Femur (tissue), 1 donor: ENCODE results near the gene ENOX1.

Experiments used
- DNase-seq: peaks from one replicate; pipeline ENCODE4 v3.0.0-alpha.2; 2017

The ENOX1 gene

DNA sequence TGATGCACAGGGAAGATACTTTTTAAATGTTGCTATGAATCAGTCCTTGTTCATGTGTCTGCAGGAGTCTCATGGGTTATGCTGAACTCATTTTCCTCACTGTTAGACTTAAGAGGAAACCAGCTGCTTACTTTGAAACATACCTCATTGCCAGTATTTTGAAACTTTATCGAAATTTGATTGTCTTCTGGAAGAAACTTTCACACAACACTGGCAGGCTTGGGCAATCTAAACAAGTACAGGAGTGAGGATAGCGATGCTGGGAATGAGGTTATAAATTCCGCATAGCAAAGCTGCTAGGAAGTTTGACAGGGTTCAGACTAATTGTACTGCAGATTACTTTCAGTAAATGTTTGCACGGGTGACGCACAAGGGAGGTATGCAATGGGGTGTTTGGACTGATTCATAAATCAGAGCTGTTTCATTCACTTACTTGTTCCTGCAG lies 517.7 kb downstream of the ENOX1 start:
- peak; percentile 38 for DNase-seq

DNA sequence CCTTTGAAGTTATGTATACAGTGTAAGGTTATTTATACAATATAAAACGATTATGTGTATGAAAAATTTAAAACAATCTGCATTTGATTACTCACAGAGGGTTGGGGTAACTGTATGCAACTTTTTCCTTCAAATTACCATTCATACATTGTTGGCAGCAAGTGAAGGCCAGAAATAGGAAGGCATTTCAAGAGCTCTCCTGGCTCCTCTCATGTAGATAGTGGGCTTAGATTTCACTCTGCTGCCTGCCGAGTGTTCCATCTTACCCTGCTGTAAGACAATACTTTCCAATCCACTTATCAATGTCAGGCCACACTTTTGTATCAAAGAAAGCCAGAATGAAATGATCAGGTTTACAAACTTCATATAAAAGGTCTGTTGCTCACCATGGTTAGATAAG lies 518.1 kb downstream of the ENOX1 start:
- DNase-seq = no peak

DNA sequence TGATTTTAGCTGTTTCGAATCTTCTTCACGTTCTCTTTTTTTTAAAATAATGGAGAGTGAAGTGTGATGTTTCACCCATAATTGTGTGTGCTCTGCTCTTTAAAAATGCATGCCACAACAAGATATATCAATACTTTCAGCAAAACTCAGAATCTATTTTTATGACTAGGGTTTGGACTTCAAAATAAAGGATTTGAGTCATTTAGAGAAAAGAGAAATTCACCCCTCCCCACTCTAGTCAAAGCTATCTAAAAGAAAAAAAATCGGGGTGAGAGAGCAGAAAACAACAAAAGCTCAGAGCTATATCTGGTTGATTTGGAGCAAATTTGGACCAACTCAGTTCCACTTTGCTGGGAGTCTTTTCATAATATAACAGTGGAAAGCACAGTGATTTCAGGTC lies 518.9 kb downstream of the ENOX1 start:
- no peak for DNase-seq

DNA sequence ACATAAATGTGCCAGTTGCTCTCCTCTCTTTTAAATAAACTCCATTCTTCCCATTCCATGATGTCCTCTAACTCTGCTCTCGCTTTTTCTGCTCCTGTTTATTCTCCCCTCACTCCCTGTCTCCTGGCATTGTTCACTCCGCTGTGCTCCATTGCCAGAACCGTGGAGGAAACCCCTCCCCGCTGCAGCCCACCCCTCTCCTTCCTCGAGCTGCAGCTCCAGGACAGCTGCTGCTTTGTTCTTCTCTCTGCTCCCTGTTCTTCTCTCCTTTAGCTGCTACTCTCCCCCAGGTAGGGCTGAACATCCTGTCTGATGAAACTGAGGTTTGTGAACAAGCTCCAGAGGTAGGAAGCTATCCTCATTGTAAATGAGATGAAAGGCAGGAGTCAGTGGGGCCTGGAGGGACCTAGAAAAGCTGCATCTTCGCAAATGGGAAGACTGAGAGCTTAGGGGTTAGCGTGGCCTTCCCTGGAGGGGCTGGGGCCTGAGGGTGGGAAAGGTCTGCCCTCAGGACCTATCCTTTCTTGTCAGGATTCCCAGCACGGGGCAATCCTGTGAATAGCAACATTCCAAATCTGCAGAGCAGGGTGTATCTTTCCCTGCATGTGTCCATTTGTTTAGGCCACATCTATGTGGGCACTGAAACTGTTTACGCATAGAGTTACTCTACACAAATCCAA lies 519.7 kb downstream of the ENOX1 start:
- no peak for DNase-seq

DNA sequence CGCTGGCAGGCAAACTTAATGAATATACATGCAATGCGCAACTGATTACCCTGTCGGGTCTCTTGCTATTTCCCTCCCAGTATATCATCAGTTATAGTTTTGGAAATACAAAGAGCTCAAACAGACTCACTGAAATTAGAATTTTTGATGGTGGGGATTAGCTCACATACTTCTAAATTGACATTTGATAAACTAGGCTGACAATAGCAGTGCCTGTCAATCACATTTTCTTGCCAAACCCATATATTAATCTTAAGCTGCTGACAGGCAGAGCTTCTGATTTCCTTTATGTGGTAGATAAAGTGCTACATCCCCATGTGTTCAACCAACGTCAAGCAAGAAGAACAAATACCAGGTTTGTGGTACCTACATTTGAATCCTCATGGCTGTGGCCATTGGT lies 521.7 kb downstream of the ENOX1 start:
- no peak for DNase-seq

DNA sequence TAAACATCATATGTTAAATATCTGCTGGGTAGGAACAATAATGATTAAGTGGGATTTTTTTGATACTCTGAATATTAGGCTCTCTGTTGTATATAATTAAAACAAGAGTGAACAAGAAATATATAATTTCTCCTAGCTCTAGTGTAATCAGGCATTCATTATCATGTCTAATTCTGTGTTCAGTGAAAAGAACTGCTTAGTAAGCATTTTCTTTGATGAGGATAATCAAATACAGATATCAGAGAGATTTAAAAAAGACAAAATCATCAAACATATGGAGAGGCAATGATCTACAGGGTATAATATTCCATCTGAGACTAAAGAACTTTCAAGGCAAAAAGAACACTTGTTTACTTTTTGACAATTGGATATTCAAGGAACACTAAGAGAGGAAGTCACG lies 522.3 kb downstream of the ENOX1 start:
- DNase-seq = no peak

DNA sequence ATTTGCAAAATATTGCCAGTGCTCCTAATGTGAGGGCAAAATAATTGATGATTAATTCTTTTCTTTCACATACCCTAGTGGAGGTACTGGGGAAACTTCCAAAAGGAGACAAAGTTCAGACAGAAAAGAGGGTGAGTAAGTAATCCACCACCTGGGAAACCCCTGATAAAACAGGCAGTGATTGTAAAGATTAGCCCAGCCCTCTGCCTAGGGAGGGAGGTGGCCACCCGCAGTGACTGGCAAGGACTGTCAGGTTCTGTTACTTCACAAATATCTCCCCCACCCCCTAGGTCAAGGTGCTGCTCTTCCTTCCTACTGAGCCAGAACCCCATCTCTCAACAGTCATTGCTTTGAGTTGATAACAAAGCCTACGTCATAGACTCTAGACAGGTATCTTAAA lies 523.7 kb downstream of the ENOX1 start:
- DNase-seq = no peak

DNA sequence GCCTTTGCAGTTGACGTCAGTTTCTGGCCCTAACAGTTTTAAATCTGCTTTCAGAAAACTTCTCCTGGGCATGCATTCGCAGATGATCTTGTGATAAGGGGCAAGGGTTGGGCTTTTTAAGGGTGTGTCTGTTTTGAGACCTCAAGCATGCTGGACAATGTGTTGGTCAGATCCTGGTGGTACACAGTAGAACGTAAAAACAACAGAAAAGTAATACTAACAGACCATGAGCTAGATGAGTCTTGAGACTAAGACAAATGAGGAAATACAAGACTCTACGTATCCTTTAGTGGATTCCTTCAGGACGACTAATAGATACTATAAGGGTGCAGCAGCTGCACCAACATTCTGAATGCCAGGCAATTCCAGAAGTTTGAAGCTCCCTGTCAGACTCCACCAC lies 525.8 kb downstream of the ENOX1 start:
- DNase-seq = no peak

DNA sequence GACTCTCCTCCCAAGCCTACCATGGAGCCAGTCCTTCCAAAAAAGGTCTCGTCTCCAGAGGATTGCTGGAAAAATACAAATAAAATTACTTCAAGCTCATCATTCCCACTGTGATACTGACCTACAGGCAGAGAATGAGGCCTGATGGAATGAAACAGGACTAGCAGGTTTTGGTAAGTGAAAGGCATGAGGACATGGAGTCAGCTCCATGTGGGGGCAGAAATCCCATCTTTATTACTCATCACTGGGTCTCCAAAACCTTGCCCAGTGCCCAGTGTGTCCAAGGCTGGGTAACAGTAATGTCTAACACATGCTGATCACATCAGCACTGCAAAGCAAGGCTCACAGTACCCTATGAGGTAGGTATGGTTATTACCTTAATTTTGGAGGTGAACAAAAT lies 528.0 kb downstream of the ENOX1 start:
- no peak for DNase-seq

DNA sequence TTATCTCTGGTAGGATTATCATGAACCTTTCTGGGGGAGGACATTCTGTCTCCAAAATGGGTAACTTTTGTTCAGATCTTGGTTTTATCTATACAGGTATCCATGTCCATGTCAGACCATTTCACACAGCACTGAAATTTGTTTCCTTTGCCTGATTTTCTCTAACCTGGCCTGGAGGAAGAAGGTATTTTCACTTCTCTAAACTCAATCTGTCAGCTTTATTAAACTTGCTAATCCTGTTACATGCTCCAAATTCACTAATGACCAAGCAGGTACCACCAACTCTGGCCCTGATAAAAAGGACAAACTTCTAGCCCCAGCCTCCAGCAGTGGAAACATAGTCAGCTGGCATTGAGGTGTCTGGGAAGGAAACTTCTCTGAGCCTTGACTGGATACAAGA lies 529.0 kb downstream of the ENOX1 start:
- no peak for DNase-seq

DNA sequence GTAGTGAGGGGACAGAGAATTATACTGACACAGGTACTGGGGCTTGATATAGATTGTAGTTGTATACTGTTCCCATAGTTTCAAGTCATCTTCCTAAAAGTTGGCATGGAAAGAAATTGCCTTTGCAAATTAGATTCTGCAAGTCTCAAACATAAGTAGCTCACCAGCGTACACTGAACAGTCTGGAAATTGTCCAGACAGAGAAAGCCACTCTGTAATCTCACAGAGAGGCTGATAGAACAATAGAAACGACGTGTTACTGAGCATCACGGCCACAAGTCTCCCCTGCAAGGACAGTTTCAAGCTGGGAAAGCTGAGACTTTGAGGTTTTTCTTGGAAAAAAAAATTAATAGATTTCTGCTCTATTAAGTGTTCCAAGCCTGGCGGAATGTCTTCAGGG lies 534.8 kb downstream of the ENOX1 start:
- DNase-seq = no peak

DNA sequence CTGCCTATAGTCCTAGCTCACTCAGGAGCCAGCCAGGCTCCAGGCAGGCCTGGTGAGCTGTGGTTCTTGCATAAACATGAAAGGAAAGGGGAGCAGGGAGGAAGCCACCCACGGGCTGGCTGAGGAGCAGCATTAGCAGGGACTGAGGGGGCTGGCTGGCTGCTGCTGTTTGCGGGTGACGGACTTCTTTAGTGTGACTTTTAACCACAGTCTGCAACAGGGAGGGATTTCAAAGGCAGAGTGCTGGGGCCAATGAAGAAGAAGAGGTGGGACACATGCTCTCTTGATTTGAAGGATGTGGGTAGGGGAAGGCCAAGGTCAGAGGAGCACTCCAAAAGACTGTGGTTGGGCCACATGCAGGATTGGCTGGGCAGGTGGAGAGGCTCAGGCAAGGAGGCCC lies 540.4 kb downstream of the ENOX1 start:
- no peak for DNase-seq

DNA sequence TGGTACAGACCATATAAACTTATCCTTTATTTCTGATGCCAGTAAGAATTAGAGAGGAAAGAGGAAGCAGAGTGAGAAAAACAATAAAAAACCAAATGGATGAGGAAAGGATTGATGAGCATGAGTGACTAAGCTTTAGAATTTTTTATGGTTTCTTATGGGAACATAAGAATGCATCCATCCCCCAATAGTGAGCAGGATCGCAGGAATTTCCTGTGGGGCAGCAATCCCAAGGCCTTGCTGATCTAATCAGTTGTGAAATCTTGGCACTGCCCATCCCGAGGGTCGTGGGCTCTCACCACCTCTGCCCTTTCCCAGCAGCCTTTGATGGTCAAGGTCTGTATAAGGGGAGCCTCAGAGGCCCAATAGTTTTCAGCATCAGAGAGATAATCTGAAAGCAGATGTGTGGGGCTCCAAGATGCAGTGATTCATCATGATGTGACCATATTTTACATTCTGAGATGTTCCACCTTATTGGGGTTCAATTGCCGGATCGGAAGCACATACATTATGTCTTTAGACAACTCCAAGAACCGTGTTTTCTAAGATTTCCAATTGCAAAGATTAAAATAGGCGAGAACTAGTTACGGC lies 541.3 kb downstream of the ENOX1 start:
- DNase-seq = no peak

DNA sequence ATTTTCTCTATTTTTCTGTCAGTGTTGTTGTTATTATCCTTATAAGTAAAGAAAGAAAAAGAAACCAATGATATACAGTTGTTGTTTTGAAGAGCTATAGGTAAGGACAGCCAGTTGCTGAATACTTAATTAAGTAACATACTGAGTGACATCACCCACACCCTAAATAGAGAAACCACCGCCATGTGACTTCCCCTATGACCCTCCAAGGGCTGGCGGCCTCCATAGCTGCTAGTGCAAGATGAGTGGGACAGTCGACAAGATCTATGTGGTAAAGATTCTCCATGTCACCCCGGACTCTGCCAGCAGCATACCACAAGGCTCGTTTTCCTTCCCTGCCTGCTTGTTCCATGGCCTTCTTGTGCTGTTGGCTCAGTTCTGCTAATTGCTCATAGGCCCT lies 542.3 kb downstream of the ENOX1 start:
- no peak for DNase-seq

DNA sequence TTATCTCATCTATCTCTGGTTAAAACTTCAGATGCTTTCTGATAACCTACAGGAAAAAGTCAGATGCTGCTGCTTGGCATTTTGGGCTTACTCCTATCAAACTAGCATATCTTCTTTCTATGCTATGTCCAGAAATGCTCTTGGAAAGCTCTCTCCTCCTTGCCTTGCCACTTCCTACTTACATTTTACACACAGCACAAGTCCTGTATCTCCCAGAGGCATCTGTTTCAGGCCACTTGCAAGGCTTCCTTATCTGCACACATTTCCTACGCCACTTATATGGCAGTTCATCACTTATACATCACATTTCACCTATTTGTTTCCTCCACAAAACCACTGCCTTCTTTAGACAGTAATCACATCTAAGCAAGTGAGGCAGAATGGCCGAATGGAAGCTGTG lies 543.1 kb downstream of the ENOX1 start:
- DNase-seq = no peak

DNA sequence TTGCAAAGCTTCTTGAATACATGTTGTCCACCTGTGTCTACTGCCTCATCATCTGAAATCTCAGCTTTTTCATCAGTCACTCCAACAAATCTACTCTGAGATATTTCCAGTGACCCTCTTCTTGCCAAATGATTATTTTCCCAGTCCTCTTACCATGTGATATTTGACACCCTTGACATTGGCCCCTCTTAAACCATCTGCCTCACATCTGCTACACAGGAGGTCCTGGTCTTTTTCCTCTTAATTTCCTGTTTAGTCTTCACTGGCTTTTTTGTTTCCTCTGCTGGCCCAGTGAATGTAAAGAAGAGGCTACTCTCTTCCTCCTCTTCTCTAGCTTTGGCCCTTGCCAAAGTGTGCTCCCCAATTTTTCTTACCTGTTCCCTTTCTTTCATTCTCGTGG lies 544.7 kb downstream of the ENOX1 start:
- no peak for DNase-seq

DNA sequence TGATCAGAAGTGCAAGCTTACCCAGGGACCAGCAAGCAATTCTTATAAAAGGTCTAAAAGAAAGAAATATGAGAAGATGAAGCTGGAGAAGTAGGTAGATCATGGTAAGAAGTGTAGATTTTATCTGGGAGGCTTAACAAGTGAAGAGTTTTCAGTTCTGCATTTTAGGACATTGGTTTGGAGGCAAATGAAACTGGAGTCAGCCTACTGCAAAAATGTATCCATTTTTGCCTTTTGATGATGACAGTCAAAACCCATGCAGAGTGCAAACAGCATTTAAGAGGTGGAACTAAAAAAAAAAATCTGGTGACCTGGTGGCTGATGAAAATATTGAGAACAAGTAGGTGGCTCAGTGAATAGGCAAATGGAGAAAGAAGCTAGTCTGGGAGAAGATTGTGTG lies 546.5 kb downstream of the ENOX1 start:
- no peak for DNase-seq

DNA sequence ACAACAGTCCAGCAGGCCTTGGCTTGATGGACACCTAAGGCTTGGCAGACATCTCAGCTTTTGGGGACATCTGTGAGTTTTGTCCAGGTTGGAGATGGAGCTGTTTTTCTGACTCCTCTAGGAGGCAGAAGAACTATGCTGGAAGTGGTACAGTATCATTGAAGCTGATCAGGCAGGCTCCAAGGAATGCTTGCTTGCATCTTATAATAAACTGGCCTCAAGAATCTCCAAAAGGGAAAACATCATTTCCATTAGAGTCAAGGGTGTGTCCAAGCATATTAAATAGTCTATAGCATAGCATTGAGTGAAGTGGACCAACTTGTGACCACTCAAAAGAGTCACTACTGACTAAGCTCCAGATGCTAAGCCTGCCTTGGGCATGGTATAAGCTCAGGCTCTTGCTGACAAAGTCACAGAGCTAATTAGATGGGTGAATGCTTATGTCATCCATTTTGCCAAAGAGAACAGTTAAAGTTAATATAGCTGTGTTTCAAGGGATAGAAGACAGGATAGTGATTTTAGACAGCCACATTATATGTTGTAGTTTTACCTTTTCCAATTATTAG lies 547.4 kb downstream of the ENOX1 start:
- DNase-seq = no peak

DNA sequence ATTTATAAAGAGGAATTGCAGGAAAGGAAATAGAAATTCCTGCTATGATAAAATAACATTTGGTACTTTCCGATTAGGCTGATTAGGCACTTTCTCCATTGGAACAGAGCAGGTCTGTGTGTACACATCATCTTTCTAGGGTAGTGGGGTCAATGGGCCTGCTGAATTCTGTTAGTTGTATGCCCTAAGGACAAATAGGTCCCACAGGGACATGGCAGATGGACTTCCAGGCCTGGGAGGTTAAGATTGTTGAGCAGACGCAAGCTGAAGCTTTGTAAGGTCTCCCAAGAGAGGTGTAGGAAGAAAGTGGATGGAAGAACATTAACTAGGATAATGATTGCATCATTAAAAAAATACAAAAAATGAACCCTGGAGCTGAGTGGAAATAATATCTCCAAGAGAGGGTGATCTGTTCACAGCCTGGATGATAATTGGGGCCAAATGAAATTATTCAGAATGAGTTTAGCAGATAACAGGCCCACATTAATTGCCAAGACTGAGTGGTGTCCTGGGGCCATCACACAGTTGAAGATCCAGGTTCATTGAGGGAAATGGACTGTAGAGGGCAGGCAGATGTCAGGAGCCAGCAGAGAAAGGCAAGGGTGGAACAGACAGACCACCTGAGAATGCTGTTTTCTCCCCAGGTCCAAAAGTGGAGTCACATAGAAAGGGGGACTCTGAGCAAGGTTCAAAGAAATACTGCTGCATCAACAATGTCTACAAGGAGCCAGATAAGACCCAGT lies 548.3 kb downstream of the ENOX1 start:
- DNase-seq = no peak

DNA sequence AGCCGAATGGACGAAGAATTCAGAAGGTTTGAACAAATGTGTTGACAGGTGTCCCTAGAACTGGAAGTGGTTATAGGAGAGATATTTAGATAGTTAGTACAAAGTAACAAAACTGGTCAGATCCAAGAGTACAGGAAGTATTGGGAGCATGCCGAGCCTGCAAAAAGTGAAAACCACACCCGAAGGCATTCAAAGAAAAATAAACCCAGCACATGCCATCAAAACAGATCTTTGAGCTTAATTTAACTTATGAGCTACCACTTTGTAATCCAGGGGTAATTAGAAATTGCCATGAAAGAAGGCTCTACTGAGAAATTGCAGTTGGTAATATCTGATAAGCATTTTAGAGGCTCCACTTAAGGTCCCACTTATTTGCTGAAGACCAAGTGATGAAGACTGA lies 549.2 kb downstream of the ENOX1 start:
- DNase-seq = no peak

DNA sequence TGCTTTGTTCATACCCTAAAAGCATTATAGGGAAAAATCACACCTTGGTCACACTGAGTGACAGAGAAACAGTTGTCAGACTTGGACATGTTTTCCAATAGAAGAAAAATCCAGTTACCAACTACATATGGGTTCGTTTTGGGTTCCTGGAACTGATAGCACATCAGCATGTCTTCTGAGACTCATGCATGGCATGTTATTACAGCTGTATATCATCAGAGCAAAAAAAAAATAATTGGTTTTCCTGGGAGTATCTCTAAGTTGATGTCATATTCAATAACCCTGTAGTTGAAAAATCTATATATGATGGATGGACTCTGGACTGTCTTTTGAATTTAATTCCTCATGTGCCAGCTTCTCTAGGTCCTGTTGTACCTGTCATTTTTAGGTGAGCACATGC lies 551.7 kb downstream of the ENOX1 start:
- no peak for DNase-seq

DNA sequence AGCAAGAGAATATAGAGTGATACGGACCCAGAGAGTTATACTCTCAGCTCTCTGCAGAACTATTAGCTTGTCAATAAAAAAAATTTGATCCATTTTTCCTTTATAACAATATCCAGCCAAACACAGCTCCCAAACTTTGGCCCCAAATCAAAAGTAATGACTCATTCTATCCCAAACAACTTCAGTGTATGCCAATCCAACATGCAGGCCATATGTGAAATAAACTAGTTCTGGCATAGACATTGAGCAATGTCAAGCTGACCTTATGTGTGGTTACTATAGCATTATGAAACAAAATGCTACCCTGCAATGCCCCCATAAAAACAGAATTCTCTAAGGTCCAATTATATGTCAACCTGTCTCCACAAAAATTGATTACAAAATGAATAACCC lies 553.9 kb downstream of the ENOX1 start:
- DNase-seq = no peak

DNA sequence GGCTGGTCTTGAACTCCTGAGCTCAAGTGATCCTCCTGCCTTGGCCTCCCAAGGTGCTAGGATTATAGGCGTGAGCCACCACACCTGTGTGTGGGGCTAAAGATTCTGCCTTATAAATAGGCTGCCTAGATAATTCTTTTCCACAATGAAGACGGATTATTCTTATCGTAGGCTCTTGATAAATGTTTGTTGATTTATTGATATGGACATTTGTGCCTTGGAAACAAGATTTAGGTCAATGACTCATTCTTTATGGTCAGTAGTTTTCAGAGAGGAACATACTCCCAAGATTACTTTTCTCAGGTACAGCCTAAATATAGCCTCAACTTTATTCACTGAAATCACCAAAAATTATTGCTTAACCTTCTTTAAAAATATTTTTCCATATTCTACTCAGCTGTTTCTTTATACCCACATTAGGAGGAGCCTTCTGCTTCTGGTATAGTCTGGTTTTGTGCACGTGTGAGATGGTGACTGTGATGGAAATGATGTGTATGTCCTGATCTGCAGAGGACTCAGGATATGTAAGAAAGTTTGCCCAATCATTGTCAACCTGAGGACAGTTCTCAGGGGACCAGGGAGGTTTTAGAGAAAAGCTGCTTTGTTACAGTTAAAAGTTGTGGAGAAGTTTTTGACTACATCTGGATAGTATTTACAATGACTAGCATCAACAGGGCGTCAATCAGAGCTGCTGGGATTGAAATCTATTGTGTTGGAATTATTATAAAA lies 554.5 kb downstream of the ENOX1 start:
- no peak for DNase-seq
